Measurements from ENCODE around the gene IST1. TPM values are rescaled to one million over a fixed set of nuclear protein-coding genes. Genes with fewer than 3 reads are reported as not detected.
A peak's percentile ranks its signal among the peaks of the same experiment; 100 is the strongest.

The IST1 gene
- total RNA-seq: 100 to 1,000 TPM; 208 to 249 (median 232) TPM
- polyA plus RNA-seq: 100 to 1,000 TPM in 2 of 3 donors, 10 to 100 TPM in 1; 99.0 to 131 (median 127) TPM
- long read RNA-seq, donor 1, full-length matches to known transcripts: 26 of 58 reads
- long read RNA-seq, donor 1, partial matches to known transcripts: 32 of 58 reads
- long read RNA-seq, donor 1, other reads (novel, unspliced or antisense): 0 of 58 reads
- long read RNA-seq, donor 2, full-length matches to known transcripts: 19 of 19 reads
- long read RNA-seq, donor 2, partial matches to known transcripts: 0 of 19 reads
- long read RNA-seq, donor 2, other reads (novel, unspliced or antisense): 0 of 19 reads

GRCh38 chr16:71894921-71895678 lies at the start of gene IST1:
IST1 (plus strand) TSS chr16:71895531; CDS start chr16:71915641, 20,110 bp downstream.
- intact Hi-C loops (cut with DNase I; ENCODE audit: low total_unique reads): loop anchor here (5.0 to 10.0 kb wide), 2 partner anchors 88 to 200 kb away; partner anchors contain the start of genes AP1G1, DHX38 and TXNL4B
- H3K9me3 ChIP-seq: no peaks in the 10 kb centered on the region
- WGBS, 5 donors: 0 to 1% (median 0%) methylated on average over 38 to 67 of the region's 67 CpGs
- DNase-seq: peak; percentile 99
- peak within 1 kb of the TSS; percentile 93 to 99 (median 97) for H3K27ac ChIP-seq
- H3K4me1 ChIP-seq: peaks cover 31 to 50% (median 46%) of the 10 kb centered on the region in 6 donors
- H3K36me3 ChIP-seq: peaks cover 0 to 9% (median 0%) of the 10 kb centered on the region in 6 donors
- TF ChIP-seq, protein P1, sequence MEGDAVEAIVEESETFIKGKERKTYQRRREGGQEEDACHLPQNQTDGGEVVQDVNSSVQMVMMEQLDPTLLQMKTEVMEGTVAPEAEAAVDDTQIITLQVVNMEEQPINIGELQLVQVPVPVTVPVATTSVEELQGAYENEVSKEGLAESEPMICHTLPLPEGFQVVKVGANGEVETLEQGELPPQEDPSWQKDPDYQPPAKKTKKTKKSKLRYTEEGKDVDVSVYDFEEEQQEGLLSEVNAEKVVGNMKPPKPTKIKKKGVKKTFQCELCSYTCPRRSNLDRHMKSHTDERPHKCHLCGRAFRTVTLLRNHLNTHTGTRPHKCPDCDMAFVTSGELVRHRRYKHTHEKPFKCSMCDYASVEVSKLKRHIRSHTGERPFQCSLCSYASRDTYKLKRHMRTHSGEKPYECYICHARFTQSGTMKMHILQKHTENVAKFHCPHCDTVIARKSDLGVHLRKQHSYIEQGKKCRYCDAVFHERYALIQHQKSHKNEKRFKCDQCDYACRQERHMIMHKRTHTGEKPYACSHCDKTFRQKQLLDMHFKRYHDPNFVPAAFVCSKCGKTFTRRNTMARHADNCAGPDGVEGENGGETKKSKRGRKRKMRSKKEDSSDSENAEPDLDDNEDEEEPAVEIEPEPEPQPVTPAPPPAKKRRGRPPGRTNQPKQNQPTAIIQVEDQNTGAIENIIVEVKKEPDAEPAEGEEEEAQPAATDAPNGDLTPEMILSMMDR (IDR thresholded peaks at IDR 0.05 in 8 of 11, conservative IDR thresholded peaks at IDR 0.05 in 3 of 11): peak in 5 of 11 experiments; percentile 14 to 43 (median 27)
- peak in 2 of 3 donors; percentile 29 to 44 for TF ChIP-seq POLR2A (IDR thresholded peaks at IDR 0.05)
- peak; percentile 95 to 98 (median 97) for TF ChIP-seq POLR2AphosphoS5 (IDR thresholded peaks at IDR 0.05)
- H3K4me3 ChIP-seq: peak within 1 kb of the TSS; percentile 64 to 95 (median 85)
- H3K27me3 ChIP-seq (replicated peaks in 1 of 7): no peaks in the 10 kb centered on the region

- 0 to 1% (median 0%) methylated on average over 9 to 62 of the region's 62 CpGs for WGBS, 5 donors
- Histone ChIP-seq H3K36me3 (peaks cover 0 to 33% (median 28%) of the 10 kb centered on the region in 6 donors), H3K4me3 (peak within 1 kb of the TSS; percentile 82 to 100 (median 99)), H3K9me3 (no peaks in the 10 kb centered on the region), H3K4me1 (peaks cover 13 to 61% (median 28%) of the 10 kb centered on the region in 6 donors), H3K27me3 (replicated peaks in 1 of 7) (no peaks in the 10 kb centered on the region), H3K27ac (peak within 1 kb of the TSS; percentile 77 to 94 (median 91))
- peak; percentile 98 to 99 (median 99) for TF ChIP-seq POLR2AphosphoS5 (IDR thresholded peaks at IDR 0.05)
- TF ChIP-seq POLR2A (IDR thresholded peaks at IDR 0.05): peak; percentile 74 to 92 (median 82)
- TF ChIP-seq, protein P1 (IDR thresholded peaks at IDR 0.05 in 8 of 11, conservative IDR thresholded peaks at IDR 0.05 in 3 of 11): peak in 4 of 11 experiments; percentile 11 to 32 (median 26)
- intact Hi-C loops (cut with DNase I; ENCODE audit: low total_unique reads): no loop called here
- peak; percentile 97 for DNase-seq
Measured at GRCh38 chr16:71845639-71846430, 49.5 kb upstream of the IST1 start, which contains the start of gene ATXN1L. ATXN1L (plus strand) TSS chr16:71845976; CDS start chr16:71849741, 3,765 bp downstream.

DNA sequence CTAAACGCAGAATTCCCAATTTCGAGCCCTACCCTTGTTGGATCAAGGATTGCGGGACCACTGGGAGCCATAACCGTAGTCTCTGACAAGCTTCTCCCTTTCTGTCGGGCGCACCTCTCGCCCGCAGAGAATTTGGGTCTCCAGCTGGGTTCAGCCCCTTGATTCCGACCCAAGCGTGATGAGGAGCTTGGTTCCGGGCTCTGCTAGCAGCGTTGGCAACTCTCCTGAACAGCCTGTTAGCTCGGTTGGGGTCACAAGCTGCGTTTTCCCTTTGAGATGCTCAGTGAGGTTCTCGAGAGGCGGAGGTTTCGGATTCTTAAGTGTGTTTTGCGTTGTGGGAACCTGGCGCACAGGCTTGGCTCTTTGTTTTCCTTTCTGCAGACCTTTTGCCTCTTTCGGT lies 48.9 kb upstream of the IST1 start:
- H3K4me3 ChIP-seq: peak overlapping the region; percentile 82 to 100 (median 99)
- peak overlapping the region; percentile 77 to 94 (median 91) for H3K27ac ChIP-seq
- WGBS, 5 donors: 0 to 2% (median 1%) methylated on average over 16 to 20 of the region's 20 CpGs
- peaks cover 13 to 63% (median 28%) of the 10 kb centered on the region in 6 donors for H3K4me1 ChIP-seq
- intact Hi-C loops (cut with DNase I; ENCODE audit: low total_unique reads): no loop called here
- TF ChIP-seq, protein P1 (IDR thresholded peaks at IDR 0.05 in 8 of 11, conservative IDR thresholded peaks at IDR 0.05 in 3 of 11): no peak
- TF ChIP-seq POLR2A (IDR thresholded peaks at IDR 0.05) (no peak), POLR2AphosphoS5 (IDR thresholded peaks at IDR 0.05) (no peak)
- no peaks in the 10 kb centered on the region for H3K27me3 ChIP-seq (replicated peaks in 1 of 7)
- H3K9me3 ChIP-seq: no peaks in the 10 kb centered on the region
- H3K36me3 ChIP-seq: peaks cover 0 to 39% (median 34%) of the 10 kb centered on the region in 6 donors
- DNase-seq: no peak
